ENCODE measurements around the gene CLEC16A.

Gene CLEC16A

DNA sequence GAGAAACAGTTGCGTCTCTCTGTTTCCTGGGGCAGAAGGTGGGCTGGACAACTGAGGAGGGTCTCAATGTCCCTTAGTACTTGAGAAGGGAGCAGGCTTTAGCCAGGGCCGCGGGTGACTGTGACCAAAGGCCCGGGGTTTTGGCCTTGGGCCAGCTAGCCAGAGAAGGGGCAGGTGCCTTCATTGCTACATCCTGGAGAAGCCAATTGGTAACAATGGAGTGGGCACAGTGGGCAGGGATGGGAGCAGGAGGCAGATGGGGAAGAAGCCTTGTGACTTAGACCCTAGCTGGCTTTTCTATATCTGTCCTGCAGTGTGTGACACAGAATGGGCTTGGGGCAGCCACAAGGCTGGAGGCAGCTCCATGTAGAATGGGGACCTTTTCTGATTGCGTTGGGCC is 46.0 kb downstream of the CLEC16A start:
- no peak for DNase-seq

DNA sequence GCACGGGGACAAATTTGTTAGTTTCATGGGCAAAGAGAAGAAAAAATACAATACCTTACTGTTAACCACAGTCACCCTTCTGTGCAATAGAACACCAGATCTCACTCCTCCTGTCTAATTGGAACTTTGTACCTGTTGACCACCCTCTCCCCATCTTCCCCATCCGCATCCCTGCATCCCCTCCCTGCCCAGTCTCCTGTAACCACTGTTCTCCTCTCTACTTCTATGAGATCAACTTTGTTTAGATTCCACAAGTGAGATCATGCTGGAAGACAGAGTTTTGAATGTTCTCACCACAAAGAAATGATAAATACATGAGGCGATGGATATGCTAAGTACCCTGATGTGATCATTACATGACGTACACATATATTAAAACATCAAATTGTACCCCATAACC is 47.7 kb downstream of the CLEC16A start:
- DNase-seq = no peak

GRCh38 chr16:10992797-10993196 is 48.4 kb downstream of the CLEC16A start:
- no peak for DNase-seq

DNA sequence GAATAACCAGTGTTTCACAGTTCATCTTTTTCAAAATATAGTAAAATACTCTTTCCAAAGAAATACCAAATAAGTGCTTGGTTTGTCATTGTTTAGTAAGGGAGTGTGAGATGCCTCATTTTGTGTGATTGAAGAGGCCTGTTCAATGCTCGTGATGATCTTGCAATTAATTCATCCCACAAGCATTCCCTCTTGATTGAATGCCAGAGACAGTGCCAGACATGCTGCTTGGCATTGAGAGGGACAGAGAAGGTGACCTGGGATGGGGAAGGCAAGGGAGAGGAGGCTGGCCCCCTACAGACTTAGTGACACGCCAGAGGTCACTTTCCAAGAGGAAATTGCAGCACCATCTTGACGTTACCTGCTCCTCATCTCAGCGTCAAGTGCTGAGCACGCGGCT is 49.3 kb downstream of the CLEC16A start:
- DNase-seq = no peak

- DNase-seq = no peak
These were observed 50.2 kb downstream of the CLEC16A start for GRCh38 chr16:10994571-10994970.

DNA sequence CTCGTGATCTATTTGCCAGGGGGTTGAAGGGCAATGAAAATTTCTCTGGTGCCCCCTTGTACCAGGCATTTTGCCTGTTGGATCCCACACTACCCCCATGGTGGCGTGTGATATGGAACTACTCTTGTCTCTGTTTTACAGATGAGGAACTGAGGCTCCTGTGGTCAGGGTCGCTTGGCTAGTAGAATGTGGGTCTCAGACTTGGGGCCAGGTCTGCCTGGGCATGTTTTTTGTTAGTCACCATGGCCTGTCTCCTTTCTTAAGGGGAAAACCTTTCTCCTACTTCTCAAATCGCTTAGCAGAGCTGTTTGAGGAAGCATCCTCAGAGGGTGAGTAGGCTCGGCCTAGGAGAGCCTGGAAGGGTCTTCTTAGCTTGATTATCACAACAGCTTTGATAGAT is 51.2 kb downstream of the CLEC16A start:
- no peak for DNase-seq

GRCh38 chr16:10997485-10997884 is 53.1 kb downstream of the CLEC16A start:
- no peak for DNase-seq

- DNase-seq = no peak
These were observed 54.9 kb downstream of the CLEC16A start for GRCh38 chr16:10999300-10999699.

GRCh38 chr16:11001611-11002010 is 57.2 kb downstream of the CLEC16A start:
- no peak for DNase-seq

GRCh38 chr16:11003141-11003540 is 58.8 kb downstream of the CLEC16A start:
- DNase-seq = no peak

DNA sequence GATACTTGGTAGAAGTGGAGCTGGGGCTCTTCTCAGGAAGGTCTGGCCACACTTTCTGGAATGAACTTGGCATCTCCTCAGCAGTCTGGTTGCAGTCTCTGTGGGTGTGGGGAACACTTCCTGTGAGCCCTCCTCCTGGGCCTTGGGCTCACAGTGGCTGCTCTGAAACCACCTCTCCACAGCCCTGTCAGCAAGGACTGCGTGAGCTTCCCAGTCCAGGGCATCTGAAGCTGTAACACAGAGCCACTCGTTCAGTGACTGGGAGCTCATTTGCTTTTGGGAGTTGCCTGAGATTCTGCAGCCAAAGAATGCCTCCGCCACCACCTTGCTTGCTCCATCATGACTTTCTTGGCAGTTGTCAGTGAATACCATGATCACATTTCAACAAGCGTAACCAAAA is 60.0 kb downstream of the CLEC16A start:
- DNase-seq = no peak

DNA sequence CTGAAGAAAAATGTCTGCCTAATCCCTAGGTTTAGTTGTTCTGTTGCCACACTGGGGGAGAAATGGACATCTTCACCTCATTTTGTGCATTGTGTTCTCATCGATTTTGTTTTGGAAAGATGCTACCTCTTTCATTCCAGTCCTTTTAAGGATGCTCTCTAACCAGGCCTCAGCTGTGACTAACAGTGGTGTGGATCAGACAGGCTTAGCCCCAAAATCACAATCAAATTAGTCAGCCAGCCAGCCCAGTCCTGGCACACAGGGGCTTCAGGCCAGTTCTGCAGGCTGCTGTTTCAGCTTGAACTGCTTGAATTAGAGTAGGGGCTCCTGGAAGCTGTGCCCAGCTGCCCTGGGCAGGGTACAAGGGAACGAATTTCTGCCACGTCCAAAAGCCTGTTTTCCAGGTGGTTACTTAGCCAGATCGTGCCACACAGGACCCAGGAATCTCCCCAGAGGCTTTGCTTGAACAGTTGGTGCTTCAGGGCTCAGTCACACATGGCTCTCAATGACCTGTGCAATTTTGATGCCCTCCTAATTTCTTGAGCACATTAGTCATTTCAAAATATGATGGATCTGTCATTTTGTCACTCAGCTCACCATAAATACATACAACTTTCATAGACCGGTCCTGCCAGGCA is 60.7 kb downstream of the CLEC16A start:
- DNase-seq = no peak

DNA sequence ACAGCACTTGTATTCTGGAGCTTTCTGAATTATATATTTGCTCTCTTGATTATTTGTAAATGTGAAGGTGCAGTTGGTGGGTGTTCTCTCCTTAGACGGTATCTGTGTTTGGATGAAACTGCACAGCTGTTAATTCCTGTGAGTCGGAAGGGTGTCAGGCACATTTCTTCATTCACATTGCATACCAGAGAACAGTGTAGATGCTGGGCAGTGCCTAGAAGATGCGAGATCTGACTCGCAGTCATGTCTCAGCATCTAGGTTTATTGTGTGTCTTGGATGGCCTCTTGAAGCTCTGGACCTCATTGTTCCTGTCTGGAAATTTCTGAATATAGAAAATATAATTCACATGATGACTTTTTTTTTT is 61.2 kb downstream of the CLEC16A start:
- DNase-seq = no peak

DNA sequence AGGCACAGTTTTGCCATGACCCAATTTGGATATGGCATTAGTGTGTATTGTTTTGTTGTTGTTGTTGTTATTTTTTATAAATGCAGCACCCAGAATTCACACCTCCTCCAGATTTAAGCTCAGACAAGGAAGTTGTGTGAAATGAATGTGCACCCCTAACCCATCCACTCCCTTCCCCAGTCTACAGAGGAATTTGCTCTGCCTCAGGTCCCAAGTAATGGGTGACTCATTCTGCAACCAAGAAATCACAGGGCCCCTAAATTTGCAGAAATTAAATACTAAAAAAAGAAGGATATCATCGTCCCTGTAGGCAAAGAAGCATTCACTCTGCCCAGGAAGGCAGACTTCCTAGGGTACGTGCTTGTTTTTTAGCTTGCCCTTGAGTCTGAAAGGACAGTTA is 62.3 kb downstream of the CLEC16A start:
- no peak for DNase-seq

- DNase-seq = no peak
These were observed 63.4 kb downstream of the CLEC16A start for GRCh38 chr16:11007714-11008280.

GRCh38 chr16:11009027-11009755 is 64.8 kb downstream of the CLEC16A start:
- no peak for DNase-seq

- DNase-seq = no peak
These were observed 66.3 kb downstream of the CLEC16A start for GRCh38 chr16:11010575-11011221.

DNA sequence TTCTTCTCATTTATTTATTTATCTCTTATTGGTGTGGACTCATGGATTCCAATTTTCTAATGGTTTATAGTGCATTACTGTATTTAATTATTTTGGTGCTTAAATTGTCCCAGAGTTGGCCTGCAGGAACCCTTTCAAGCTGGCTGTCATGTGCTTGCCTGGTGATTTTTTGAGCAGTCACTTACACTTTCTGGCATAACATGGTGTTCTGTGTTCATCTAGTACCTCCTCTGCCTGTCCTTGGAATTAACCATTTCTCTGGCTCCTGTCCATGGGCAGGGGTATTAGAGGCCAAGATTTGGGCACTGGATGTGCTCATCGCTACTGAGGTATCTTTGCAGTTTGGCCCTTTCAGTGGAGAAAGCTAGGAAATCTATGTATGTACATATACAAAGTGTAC is 67.0 kb downstream of the CLEC16A start:
- DNase-seq = no peak

GRCh38 chr16:11012841-11013240 is 68.5 kb downstream of the CLEC16A start:
- DNase-seq = no peak

GRCh38 chr16:11014136-11014535 is 69.8 kb downstream of the CLEC16A start:
- DNase-seq = no peak

DNA sequence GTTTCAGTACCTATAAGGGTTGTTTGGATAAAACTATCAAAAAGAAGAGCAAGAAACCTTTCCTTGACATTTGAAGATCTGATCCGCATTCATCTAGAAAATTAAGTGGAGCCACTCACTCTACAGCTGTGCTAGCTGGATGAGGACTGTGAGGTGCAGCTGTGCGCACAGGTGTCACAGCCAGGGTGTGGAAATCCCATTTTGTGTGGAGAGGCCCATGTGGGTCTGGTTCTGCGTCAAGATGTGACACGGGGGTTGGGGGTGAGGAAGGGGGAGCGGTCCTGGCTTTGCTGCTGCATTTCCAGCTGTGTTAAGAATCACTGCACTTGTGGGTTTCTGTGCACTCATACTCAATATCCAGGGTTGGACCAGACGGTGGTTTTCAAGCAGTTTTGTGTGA is 70.7 kb downstream of the CLEC16A start:
- DNase-seq = no peak

DNA sequence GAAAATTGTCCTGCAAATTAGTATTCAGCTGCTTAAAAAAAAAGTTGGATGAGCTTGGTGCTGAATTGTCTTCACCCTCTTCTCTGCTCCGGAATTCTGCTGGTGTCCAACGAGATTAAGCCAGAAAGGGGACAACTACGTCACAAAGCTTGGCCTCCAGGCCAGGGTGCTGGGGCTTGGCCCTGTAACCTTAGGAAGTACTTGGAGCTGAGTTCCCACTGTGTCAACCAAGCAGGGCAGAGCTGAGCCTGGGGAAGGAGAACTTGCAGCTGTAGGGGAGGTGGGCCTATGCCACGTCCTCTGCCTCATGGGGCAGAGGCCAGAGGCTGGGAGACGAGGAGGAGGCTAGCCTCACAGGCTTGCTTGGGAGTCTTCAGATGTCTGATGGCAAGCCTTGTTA is 71.2 kb downstream of the CLEC16A start:
- no peak for DNase-seq

- no peak for DNase-seq
These were observed 72.2 kb downstream of the CLEC16A start for GRCh38 chr16:11016524-11016988.

DNA sequence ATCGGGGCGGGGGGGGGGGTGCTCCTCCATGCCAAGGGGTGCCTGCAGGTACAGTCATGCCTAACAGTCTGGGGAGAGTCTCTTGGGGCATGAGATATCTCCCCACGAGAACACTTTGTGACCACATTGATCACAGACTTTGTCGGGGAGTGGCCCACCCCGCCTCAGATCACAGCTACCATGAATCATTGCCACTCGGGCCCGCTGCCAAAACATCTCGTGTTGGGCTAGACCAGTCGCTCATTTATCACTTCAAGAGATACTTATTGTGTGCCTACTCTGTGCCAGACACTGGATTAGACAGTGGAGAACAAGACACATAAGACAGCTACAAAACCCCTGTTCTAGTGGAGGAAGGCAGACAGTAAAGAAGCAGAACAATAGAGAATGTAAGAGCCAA is 72.6 kb downstream of the CLEC16A start:
- no peak for DNase-seq

Data from NCI-H1694 (cell line).